HG03575 (cell line): ENCODE results near the gene RRP15.
A peak's percentile ranks its signal among the peaks of the same experiment; 100 is the strongest.

Experiments used
- ATAC-seq: cut with Tn5 transposase; IDR thresholded peaks from one replicate; pipeline ENCODE4 v1.9.1; 2021; ENCODE audit not compliant: unreplicated experiment, insufficient number of reproducible peaks, low FRiP score; ENCODE audit errors: extremely low read depth

The RRP15 gene

GRCh38 chr1:218351391-218352074 is 66.4 kb downstream of the RRP15 start:
- ATAC-seq = peak; percentile 37

- no peak for ATAC-seq
These were observed 67.0 kb downstream of the RRP15 start for GRCh38 chr1:218352075-218352438.

- ATAC-seq = no peak
These were observed 68.6 kb downstream of the RRP15 start for GRCh38 chr1:218353656-218354055.

GRCh38 chr1:218355278-218355677 is 70.2 kb downstream of the RRP15 start:
- no peak for ATAC-seq

GRCh38 chr1:218357211-218357892 is 72.3 kb downstream of the RRP15 start:
- ATAC-seq = no peak

- ATAC-seq = no peak
These were observed 72.8 kb downstream of the RRP15 start for GRCh38 chr1:218357893-218358232.

GRCh38 chr1:218361298-218362065 is 76.4 kb downstream of the RRP15 start:
- ATAC-seq = no peak

- no peak for ATAC-seq
These were observed 77.5 kb downstream of the RRP15 start for GRCh38 chr1:218362418-218363076.

GRCh38 chr1:218363141-218363540 is 78.0 kb downstream of the RRP15 start:
- no peak for ATAC-seq

GRCh38 chr1:218364028-218364710 is 79.1 kb downstream of the RRP15 start:
- no peak for ATAC-seq

GRCh38 chr1:218365226-218365999 is 80.3 kb downstream of the RRP15 start:
- no peak for ATAC-seq

- ATAC-seq = no peak
These were observed 81.4 kb downstream of the RRP15 start for GRCh38 chr1:218366322-218367052.

- ATAC-seq = no peak
These were observed 82.0 kb downstream of the RRP15 start for GRCh38 chr1:218367118-218367517.

GRCh38 chr1:218368686-218369085 is 83.6 kb downstream of the RRP15 start:
- ATAC-seq = no peak

- ATAC-seq = no peak
These were observed 84.8 kb downstream of the RRP15 start for GRCh38 chr1:218369688-218370511.

- no peak for ATAC-seq
These were observed 87.0 kb downstream of the RRP15 start for GRCh38 chr1:218371927-218372672.
